Endothelial cell of umbilical vein (primary cell): ENCODE data around the gene RGS19. TPM values are rescaled to one million over a fixed set of nuclear protein-coding genes. Genes with fewer than 3 reads are reported as not detected.
A peak's percentile ranks its signal among the peaks of the same experiment; 100 is the strongest.

Experiments used
- BruUV-seq: library from RNA; stranded (reverse); fragments of 400-500 nt; replicated peaks from 2 replicates; lab custom pipeline; 2021; lab: Mats Ljungman, UMichigan
- CTCF ChIA-PET: fragments of 300-600, 350-600 bp; sonication (Branson Sonifier 250); formaldehyde crosslinking; loops from one replicate; lab custom pipeline; 2021; ENCODE audit warnings: antibody characterized with exemption, inconsistent platforms; lab: Charles Lee
- POLR2A ChIA-PET: fragments of 300-600, 350-600 bp; sonication (Branson Sonifier 250); formaldehyde crosslinking; loops from one replicate; lab custom pipeline; 2021; ENCODE audit warnings: antibody characterized with exemption, inconsistent platforms; lab: Charles Lee
- DNase-seq: peaks from one replicate; pipeline ENCODE4 v3.0.0-alpha.2; 2011; ENCODE audit warnings: low read depth, low spot score
- FAIRE-seq: peaks from 2 replicates; lab custom pipeline; 2011; peaks lifted over from hg19 to GRCh38; lab: Jason Lieb, UNC
- H2AFZ ChIP-seq: 2 replicates; pipeline ENCODE4 v1.6.0; 2012; ENCODE audit warnings: low read depth, low read length, control low read depth, inconsistent platforms
- H3K27ac ChIP-seq: 2 replicates; pipeline ENCODE4 v1.5.1; 2011; ENCODE audit warnings: low read depth, mild to moderate bottlenecking, control low read depth, low read length, moderate library complexity; ENCODE audit not compliant: insufficient read depth
- H3K27me3 ChIP-seq, 2 experiments: 2 replicates each; pipeline versions ENCODE4 v1.6.0 to v1.6.1; 2011; ENCODE audit warnings: low read length in 2 of 2, mixed read lengths in 1 of 2; ENCODE audit not compliant: control insufficient read depth in 2 of 2, insufficient read depth in 2 of 2
- H3K36me3 ChIP-seq, 2 experiments: 2 replicates in 1 of 2; 3 replicates in 1 of 2; pipeline ENCODE4 v1.5.1; 2011; ENCODE audit warnings: low read length in 2 of 2, mild to moderate bottlenecking in 1 of 2, moderate library complexity in 1 of 2; ENCODE audit not compliant: control insufficient read depth in 2 of 2, insufficient read depth in 2 of 2; ENCODE audit errors: extremely low read depth in 1 of 2
- H3K4me1 ChIP-seq: 3 replicates; pipeline ENCODE4 v1.5.1; 2011; ENCODE audit warnings: mild to moderate bottlenecking, low read length; ENCODE audit not compliant: control insufficient read depth, insufficient read depth; ENCODE audit errors: extremely low read depth
- H3K4me2 ChIP-seq: 2 replicates; pipeline ENCODE4 v1.6.1; 2011; ENCODE audit warnings: low read length, control low read depth, mixed read lengths; ENCODE audit not compliant: insufficient read depth
- H3K4me3 ChIP-seq, 3 experiments: fragments of 200-600 bp in 1 of 3; sonication (generic), shearing (Covaris generic) in 1 of 3; replicated peaks in 1 of 3; 2 replicates each; pipeline ENCODE4 v1.5.1; 2011 to 2016; ENCODE audit warnings: control low read depth in 3 of 3, low read length in 3 of 3, mild to moderate bottlenecking in 2 of 3, inconsistent platforms in 1 of 3, low read depth in 1 of 3, moderate library complexity in 1 of 3; ENCODE audit not compliant: insufficient read depth in 1 of 3
- H3K79me2 ChIP-seq: 2 replicates; pipeline ENCODE4 v1.6.0; 2012; ENCODE audit warnings: low read length, inconsistent platforms; ENCODE audit not compliant: control insufficient read depth, insufficient read depth
- H3K9ac ChIP-seq: replicated peaks from 2 replicates; pipeline ENCODE3; 2011; ENCODE audit warnings: low read length, control low read depth; ENCODE audit not compliant: insufficient read depth; ENCODE audit errors: extremely low read depth
- H3K9me1 ChIP-seq: replicated peaks from 3 replicates; pipeline ENCODE4 v1.6.0; 2011; ENCODE audit warnings: mild to moderate bottlenecking, low read length; ENCODE audit not compliant: control insufficient read depth, insufficient read depth; ENCODE audit errors: extremely low read depth
- H3K9me3 ChIP-seq: replicated peaks from 2 replicates; pipeline ENCODE4 v1.5.1; 2012; ENCODE audit warnings: low read length, inconsistent platforms; ENCODE audit not compliant: control insufficient read depth, insufficient read depth
- H4K20me1 ChIP-seq: replicated peaks from 2 replicates; pipeline ENCODE3; 2011; ENCODE audit warnings: mild to moderate bottlenecking, low read length; ENCODE audit not compliant: control insufficient read depth, insufficient read depth; ENCODE audit errors: extremely low read depth
- CTCF ChIP-seq, 2 donors: IDR thresholded peaks; 1 replicate in 1 of 2; 2 replicates in 1 of 2; pipeline ENCODE4 v1.5.1; 2011; ENCODE audit warnings: low read length in 2 of 2, mild to moderate bottlenecking in 2 of 2, moderate library complexity in 2 of 2, control low read depth in 1 of 2, inconsistent platforms in 1 of 2, low read depth in 1 of 2; ENCODE audit not compliant: insufficient read depth in 1 of 2; ENCODE audit errors: extremely low read depth in 1 of 2
- EZH2 ChIP-seq: IDR thresholded peaks from 2 replicates; pipeline ENCODE4 v1.6.1; 2012; ENCODE audit warnings: borderline replicate concordance, low read depth, mild to moderate bottlenecking, moderate library complexity, low read length, inconsistent platforms; ENCODE audit not compliant: severe bottlenecking
- GATA2 ChIP-seq: IDR thresholded peaks from 2 replicates; pipeline ENCODE4 v1.7.0; 2011; ENCODE audit warnings: low read depth, mild to moderate bottlenecking, moderate library complexity, mixed read lengths, low read length; ENCODE audit not compliant: insufficient read length, insufficient read depth
- MAX ChIP-seq: IDR thresholded peaks from 2 replicates; pipeline ENCODE4 v1.6.1; 2011; ENCODE audit not compliant: insufficient read depth, insufficient read length
- dilution Hi-C: fragments of 300-500 bp; cut with MboI; formaldehyde crosslinking; loops from one replicate; pipeline ENCODE4 v1.15.0; 2019; ENCODE audit warnings: low sequenced_read_pairs; ENCODE audit not compliant: extremely low pct_ligation_motif_present
- intact Hi-C: fragments of 100-400 bp; cut with micrococcal nuclease; formaldehyde crosslinking; loops from one replicate; pipeline ENCODE4 v1.10.0; 2022
- polyA plus RNA-seq, 4 experiments: library from polyadenylated mRNA; depleted of rRNA in 3 of 4; stranded (reverse) in 3 of 4; unstranded in 1 of 4; fragments of >200 nt; gene quantifications; 2 replicates each; pipeline versions ENCODE4 v1.2.1 to v1.2.3, GENCODE V29; 2011 to 2012; ENCODE audit warnings: missing spikeins in 1 of 4
- total RNA-seq: library from RNA; stranded (reverse); gene quantifications from 2 replicates; pipeline ENCODE4 v1.2.3, GENCODE V29; 2021

The RGS19 gene
- total and polyA plus RNA-seq, 2 donors (not counting 3 experiments of a cell fraction or from before 2014, with no cell fraction given): 27.8 to 33.7 TPM

- TF ChIP-seq GATA2: no peak
- TF ChIP-seq CTCF (IDR thresholded peaks at IDR 0.05; ENCODE audit: extremely low read depth in 1 of 2, insufficient read depth in 1 of 2, low read depth in 1 of 2, low read length in 2 of 2): no peak
- peak; percentile 40 for TF ChIP-seq MAX
- no peak for TF ChIP-seq EZH2
- CTCF ChIA-PET: interaction anchor here (1.1 to 7.5 kb wide), 7 partner anchors 12 to 80 kb away, joined by 5 to 412 read pairs (median 21); partner anchors contain the start of genes LKAAEAR1, PRPF6, SAMD10 and SOX18
- no peaks in the 10 kb centered on the region for H3K27me3 ChIP-seq
- dilution Hi-C loops: no loop called here
- intact Hi-C loops: no loop called here
- DNase-seq (no peak), FAIRE-seq (no peak)
- no TSS peak for BruUV-seq
- no peak overlapping the region for H3K27ac ChIP-seq
- H3K9me3 ChIP-seq: no peaks in the 10 kb centered on the region
- no peak overlapping the region for H3K4me2 ChIP-seq
- H3K9ac ChIP-seq: no peak overlapping the region
- no peaks in the 10 kb centered on the region for H3K36me3 ChIP-seq
- no peaks in the 10 kb centered on the region for H3K9me1 ChIP-seq
- H3K4me3 ChIP-seq: no peak overlapping the region
- POLR2A ChIA-PET: interaction anchor here (1.6 to 2.3 kb wide), 3 partner anchors 10 to 17 kb away, joined by 4 to 21 read pairs (median 9); no protein-coding TSS in a partner anchor
- H4K20me1 ChIP-seq: no peaks in the 10 kb centered on the region
- H3K79me2 ChIP-seq: no peaks in the 10 kb centered on the region
- H2AFZ ChIP-seq: no peak overlapping the region
- H3K4me1 ChIP-seq: peaks cover 55% of the 10 kb centered on the region
Observed at GRCh38 chr20:64040231-64041039, 38.9 kb downstream of the RGS19 start.
